ENCODE measurements around the gene ATP1A1.
A peak's percentile ranks its signal among the peaks of the same experiment; 100 is the strongest.

Gene ATP1A1

DNA sequence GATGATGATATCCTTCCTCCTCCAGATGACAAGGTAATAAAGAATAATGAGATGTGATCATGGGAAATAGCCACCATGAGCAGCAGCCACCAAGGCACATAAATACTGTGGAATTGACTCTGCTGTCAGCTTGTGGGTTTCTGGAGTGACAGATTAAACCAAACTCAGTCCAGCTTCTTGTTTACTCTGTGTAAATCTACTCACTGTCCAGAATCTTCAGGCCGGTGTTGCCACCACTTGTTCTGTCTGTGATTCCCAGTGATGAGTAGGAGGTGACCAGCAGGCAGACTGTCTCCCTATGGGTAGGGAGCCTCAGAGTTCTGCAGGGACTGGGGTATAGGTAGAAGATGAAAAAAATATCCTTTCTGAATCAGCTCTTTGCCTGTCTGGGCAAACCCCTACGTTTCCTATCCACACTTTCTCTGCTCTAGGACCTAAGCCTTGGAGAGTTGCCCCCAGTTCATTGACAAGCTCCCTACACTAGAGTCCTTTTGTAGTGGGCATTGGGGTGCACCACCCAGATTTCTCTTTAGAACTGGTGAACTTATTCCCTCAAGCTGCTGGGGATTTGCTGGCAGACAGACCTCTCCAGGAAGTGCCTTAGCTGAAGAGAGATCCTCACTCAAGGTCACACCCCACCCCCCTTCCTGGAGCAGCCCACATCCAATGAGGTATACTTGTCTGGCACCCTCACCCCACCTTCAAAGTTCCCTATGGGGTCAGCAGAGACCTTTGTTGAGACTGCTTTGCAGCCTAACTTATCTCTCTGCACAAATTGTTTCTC, 47.6 kb downstream of the ATP1A1 start:
- Histone ChIP-seq H3K4me1 (ENCODE audit: control insufficient read depth, insufficient read depth, low read length) (no peaks in the 10 kb centered on the region; the same call in 1 of the 2 replicates), H3K9me3 (ENCODE audit: control insufficient read depth, insufficient read depth, low read depth, low read length) (no peaks in the 10 kb centered on the region), H3K4me3 (ENCODE audit: low read depth, low read length) (no peak overlapping the region), H3K36me3 (ENCODE audit: control insufficient read depth in 2 of 2, insufficient read depth in 1 of 2, low read length in 2 of 2) (no peaks in the 10 kb centered on the region), H3K27ac (ENCODE audit: extremely low read depth, low read depth, low read length) (no peak overlapping the region)
- ChIA-PET POLR2A (no interaction called here), CTCF (interaction anchor here (0.6 to 3.0 kb wide), 4 partner anchors 10 to 282 kb away, joined by 3 to 16 read pairs (median 6); no protein-coding TSS in a partner anchor)
- TF ChIP-seq ZNF624 (tag by site-specific recombination; IDR thresholded peaks at IDR 0.05) (no peak), ZNF433 (tag by site-specific recombination; IDR thresholded peaks at IDR 0.05; ENCODE audit: low read depth) (no peak), ZNF169 (tag by site-specific recombination; IDR thresholded peaks at IDR 0.05) (no peak), GLI4 (tag by site-specific recombination; IDR thresholded peaks at IDR 0.05) (no peak), ZNF10 (tag by site-specific recombination; IDR thresholded peaks at IDR 0.05) (no peak)
- TF ChIP-seq, protein P1, sequence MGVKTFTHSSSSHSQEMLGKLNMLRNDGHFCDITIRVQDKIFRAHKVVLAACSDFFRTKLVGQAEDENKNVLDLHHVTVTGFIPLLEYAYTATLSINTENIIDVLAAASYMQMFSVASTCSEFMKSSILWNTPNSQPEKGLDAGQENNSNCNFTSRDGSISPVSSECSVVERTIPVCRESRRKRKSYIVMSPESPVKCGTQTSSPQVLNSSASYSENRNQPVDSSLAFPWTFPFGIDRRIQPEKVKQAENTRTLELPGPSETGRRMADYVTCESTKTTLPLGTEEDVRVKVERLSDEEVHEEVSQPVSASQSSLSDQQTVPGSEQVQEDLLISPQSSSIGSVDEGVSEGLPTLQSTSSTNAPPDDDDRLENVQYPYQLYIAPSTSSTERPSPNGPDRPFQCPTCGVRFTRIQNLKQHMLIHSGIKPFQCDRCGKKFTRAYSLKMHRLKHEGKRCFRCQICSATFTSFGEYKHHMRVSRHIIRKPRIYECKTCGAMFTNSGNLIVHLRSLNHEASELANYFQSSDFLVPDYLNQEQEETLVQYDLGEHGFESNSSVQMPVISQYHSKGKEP (tag by site-specific recombination; IDR thresholded peaks at IDR 0.05): no peak
- TF ChIP-seq, protein P2, sequence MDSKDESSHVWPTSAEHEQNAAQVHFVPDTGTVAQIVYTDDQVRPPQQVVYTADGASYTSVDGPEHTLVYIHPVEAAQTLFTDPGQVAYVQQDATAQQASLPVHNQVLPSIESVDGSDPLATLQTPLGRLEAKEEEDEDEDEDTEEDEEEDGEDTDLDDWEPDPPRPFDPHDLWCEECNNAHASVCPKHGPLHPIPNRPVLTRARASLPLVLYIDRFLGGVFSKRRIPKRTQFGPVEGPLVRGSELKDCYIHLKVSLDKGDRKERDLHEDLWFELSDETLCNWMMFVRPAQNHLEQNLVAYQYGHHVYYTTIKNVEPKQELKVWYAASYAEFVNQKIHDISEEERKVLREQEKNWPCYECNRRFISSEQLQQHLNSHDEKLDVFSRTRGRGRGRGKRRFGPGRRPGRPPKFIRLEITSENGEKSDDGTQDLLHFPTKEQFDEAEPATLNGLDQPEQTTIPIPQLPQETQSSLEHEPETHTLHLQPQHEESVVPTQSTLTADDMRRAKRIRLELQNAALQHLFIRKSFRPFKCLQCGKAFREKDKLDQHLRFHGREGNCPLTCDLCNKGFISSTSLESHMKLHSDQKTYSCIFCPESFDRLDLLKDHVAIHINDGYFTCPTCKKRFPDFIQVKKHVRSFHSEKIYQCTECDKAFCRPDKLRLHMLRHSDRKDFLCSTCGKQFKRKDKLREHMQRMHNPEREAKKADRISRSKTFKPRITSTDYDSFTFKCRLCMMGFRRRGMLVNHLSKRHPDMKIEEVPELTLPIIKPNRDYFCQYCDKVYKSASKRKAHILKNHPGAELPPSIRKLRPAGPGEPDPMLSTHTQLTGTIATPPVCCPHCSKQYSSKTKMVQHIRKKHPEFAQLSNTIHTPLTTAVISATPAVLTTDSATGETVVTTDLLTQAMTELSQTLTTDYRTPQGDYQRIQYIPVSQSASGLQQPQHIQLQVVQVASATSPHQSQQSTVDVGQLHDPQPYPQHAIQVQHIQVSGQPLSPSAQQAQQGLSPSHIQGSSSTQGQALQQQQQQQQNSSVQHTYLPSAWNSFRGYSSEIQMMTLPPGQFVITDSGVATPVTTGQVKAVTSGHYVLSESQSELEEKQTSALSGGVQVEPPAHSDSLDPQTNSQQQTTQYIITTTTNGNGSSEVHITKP (tag by site-specific recombination; IDR thresholded peaks at IDR 0.05): 0 out of 2 replicates have a peak, but pooled peaks have one; percentile 7
- TF ChIP-seq, protein P3, sequence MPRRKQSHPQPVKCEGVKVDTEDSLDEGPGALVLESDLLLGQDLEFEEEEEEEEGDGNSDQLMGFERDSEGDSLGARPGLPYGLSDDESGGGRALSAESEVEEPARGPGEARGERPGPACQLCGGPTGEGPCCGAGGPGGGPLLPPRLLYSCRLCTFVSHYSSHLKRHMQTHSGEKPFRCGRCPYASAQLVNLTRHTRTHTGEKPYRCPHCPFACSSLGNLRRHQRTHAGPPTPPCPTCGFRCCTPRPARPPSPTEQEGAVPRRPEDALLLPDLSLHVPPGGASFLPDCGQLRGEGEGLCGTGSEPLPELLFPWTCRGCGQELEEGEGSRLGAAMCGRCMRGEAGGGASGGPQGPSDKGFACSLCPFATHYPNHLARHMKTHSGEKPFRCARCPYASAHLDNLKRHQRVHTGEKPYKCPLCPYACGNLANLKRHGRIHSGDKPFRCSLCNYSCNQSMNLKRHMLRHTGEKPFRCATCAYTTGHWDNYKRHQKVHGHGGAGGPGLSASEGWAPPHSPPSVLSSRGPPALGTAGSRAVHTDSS (tag by site-specific recombination; IDR thresholded peaks at IDR 0.05): 0 out of 2 replicates have a peak, but pooled peaks have one; percentile 32

DNA sequence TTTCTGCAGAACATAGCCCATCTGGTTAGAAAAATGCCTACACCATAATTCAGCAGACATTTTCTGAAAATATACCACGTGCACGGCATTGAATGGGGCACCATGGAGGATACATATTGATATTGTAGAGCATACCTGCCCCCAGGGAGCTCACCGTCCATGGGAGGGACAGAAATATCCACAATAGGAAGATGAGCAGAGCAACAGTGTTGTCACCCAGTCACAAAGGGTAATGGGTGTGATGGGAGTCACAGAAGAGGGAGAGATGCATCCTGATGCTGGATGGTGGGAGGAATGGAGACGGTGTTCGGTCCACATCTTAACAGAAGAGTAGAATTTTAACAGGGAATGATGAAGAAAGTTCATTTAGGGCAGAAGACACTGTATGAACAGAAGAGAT, 51.4 kb downstream of the ATP1A1 start:
- Histone ChIP-seq H3K4me1 (ENCODE audit: control insufficient read depth, insufficient read depth, low read length) (no peaks in the 10 kb centered on the region), H3K36me3 (ENCODE audit: control insufficient read depth in 2 of 2, insufficient read depth in 1 of 2, low read length in 2 of 2) (no peaks in the 10 kb centered on the region), H3K4me3 (ENCODE audit: low read depth, low read length) (no peak overlapping the region), H3K27ac (ENCODE audit: extremely low read depth, low read depth, low read length) (no peak overlapping the region), H3K9me3 (ENCODE audit: control insufficient read depth, insufficient read depth, low read depth, low read length) (no peaks in the 10 kb centered on the region)
- no peak for TF ChIP-seq ZNF132 (tag by site-specific recombination; IDR thresholded peaks at IDR 0.05; ENCODE audit: borderline replicate concordance)
- TF ChIP-seq ZNF274 (IDR thresholded peaks at IDR 0.05; ENCODE audit: low read length): no peak
- no peak for TF ChIP-seq ZNF274 (tag by site-specific recombination; IDR thresholded peaks at IDR 0.05; ENCODE audit: borderline replicate concordance)
- TF ChIP-seq ZNF747 (tag by site-specific recombination; IDR thresholded peaks at IDR 0.05): no peak
- CTCF ChIA-PET: interaction anchor here (0.7 to 1.6 kb wide), 2 partner anchors 61 to 1052 kb away, joined by 3 to 5 read pairs; no protein-coding TSS in a partner anchor
- POLR2A ChIA-PET: no interaction called here

DNA sequence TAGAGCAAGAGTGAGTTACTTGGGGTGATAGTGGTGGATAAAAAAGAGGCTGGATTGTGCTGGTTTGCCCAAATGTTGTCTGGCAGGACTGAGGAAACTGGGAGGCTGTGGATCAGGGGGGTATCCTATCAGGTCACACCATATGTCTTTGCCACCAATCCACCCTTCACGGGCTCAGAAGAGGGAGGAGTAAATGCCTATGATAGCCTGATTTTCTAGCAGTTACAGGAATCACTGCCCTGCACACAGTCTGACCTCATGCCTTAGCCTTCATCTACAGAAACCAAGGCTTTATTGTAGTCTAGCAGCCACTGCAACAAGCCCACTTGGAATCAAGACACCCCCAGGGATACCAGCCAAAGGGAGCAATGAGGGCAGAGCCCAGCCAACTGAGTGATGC, 51.8 kb downstream of the ATP1A1 start:
- no peaks in the 10 kb centered on the region for H3K4me1 ChIP-seq (ENCODE audit: control insufficient read depth, insufficient read depth, low read length)
- ChIA-PET CTCF (interaction anchor here (0.7 kb wide), 1 partner anchor 1052 kb away, joined by 3 read pairs; no protein-coding TSS in a partner anchor), POLR2A (no interaction called here)
- H3K4me3 ChIP-seq (ENCODE audit: low read depth, low read length): no peak overlapping the region
- H3K9me3 ChIP-seq (ENCODE audit: control insufficient read depth, insufficient read depth, low read depth, low read length): no peaks in the 10 kb centered on the region
- H3K36me3 ChIP-seq (ENCODE audit: control insufficient read depth in 2 of 2, insufficient read depth in 1 of 2, low read length in 2 of 2): no peaks in the 10 kb centered on the region
- no peak overlapping the region for H3K27ac ChIP-seq (ENCODE audit: extremely low read depth, low read depth, low read length)
- TF ChIP-seq ZNF426 (tag by site-specific recombination; IDR thresholded peaks at IDR 0.05) (no peak), ZNF561 (tag by site-specific recombination; IDR thresholded peaks at IDR 0.05; ENCODE audit: borderline replicate concordance) (no peak), YY2 (tag by site-specific recombination; IDR thresholded peaks at IDR 0.05) (no peak), ZNF626 (tag by site-specific recombination; IDR thresholded peaks at IDR 0.05) (no peak), SP3 (tag by site-specific recombination; IDR thresholded peaks at IDR 0.05) (no peak), ZNF10 (tag by site-specific recombination; IDR thresholded peaks at IDR 0.05) (no peak)
- TF ChIP-seq, protein P4, sequence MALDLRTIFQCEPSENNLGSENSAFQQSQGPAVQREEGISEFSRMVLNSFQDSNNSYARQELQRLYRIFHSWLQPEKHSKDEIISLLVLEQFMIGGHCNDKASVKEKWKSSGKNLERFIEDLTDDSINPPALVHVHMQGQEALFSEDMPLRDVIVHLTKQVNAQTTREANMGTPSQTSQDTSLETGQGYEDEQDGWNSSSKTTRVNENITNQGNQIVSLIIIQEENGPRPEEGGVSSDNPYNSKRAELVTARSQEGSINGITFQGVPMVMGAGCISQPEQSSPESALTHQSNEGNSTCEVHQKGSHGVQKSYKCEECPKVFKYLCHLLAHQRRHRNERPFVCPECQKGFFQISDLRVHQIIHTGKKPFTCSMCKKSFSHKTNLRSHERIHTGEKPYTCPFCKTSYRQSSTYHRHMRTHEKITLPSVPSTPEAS (tag by site-specific recombination; IDR thresholded peaks at IDR 0.05): no peak
- TF ChIP-seq, protein P1 (tag by site-specific recombination; IDR thresholded peaks at IDR 0.05): no peak
